Right lobe of liver (tissue), 4 donors: ENCODE data around the gene DCTN1.

ENCODE experiments used
- CTCF ChIP-seq, 4 donors: fragments of 200-600 bp in 3 of 4; fragments of 450-650 bp in 1 of 4; IDR thresholded peaks; one replicate each; pipeline versions ENCODE4 v1.5.1 to v1.8.0; 2016 to 2022; ENCODE audit warnings: antibody characterized with exemption in 4 of 4, mild to moderate bottlenecking in 2 of 4
- POLR2A ChIP-seq: fragments of 450-650 bp; IDR thresholded peaks from one replicate; pipeline ENCODE4 v1.6.1; 2017; ENCODE audit warnings: antibody characterized with exemption, mild to moderate bottlenecking
- donor health status: DM: no; HTN: no; CAD: no.
- donor health status: DM: no; HTN: no; CAD: no.
- donor health status: DM: no; HTN: yes; CAD: no.

- TF ChIP-seq CTCF (IDR thresholded peaks at IDR 0.05) (no peak), POLR2A (no peak)
Measured at GRCh38 chr2:74373221-74373676, 6.9 kb downstream of the DCTN1 start.
